Progenitor cell of endocrine pancreas (in vitro differentiated cells): Measurements from ENCODE around the gene USP30. TPM values are rescaled to one million over a fixed set of nuclear protein-coding genes. Genes with fewer than 3 reads are reported as not detected.
"Not testable (repeated sequence)": the region's sequence is repeated elsewhere in the genome, so short reads cannot be mapped to it uniquely, and the experiment has no call there.

Experiments used
- DNase-seq: peaks from one replicate; pipeline ENCODE4 v3.0.0; 2021; ENCODE audit warnings: low spot score; ENCODE audit not compliant: unreplicated experiment
- H3K27ac Mint-ChIP-seq: 2 replicates; pipeline ENCODE4 v1.8.0; 2021; ENCODE audit warnings: mild to moderate bottlenecking, moderate library complexity, mixed read lengths
- H3K27me3 Mint-ChIP-seq: 2 replicates; pipeline ENCODE4 v1.8.0; 2021; ENCODE audit warnings: mixed read lengths
- H3K36me3 Mint-ChIP-seq: 2 replicates; pipeline ENCODE4 v1.8.0; 2022; ENCODE audit warnings: mixed read lengths; ENCODE audit not compliant: insufficient read depth
- H3K4me1 Mint-ChIP-seq: 2 replicates; pipeline ENCODE4 v1.8.0; 2021; ENCODE audit warnings: low read depth, mixed read lengths
- H3K4me3 Mint-ChIP-seq: 2 replicates; pipeline ENCODE4 v1.8.0; 2021; ENCODE audit warnings: low read depth, mild to moderate bottlenecking, moderate library complexity, mixed read lengths
- H3K9me3 Mint-ChIP-seq: 2 replicates; pipeline ENCODE4 v1.8.0; 2021; ENCODE audit warnings: low read depth, mixed read lengths
- total RNA-seq: library from RNA; stranded (reverse); gene quantifications from 2 replicates; pipeline ENCODE4 v1.2.1, GENCODE V29; 2021
- TF ChIP-seq, protein P1 (sequence below): fragments of 200-600 bp; sonication (generic); IDR thresholded peaks from one replicate; pipeline ENCODE4 v1.5.0; 2021; ENCODE audit warnings: antibody characterized with exemption, mild to moderate bottlenecking; ENCODE audit not compliant: unreplicated experiment

USP30 gene
- total RNA-seq, 1 donor from 2014 or later = 23.0 TPM

DNA sequence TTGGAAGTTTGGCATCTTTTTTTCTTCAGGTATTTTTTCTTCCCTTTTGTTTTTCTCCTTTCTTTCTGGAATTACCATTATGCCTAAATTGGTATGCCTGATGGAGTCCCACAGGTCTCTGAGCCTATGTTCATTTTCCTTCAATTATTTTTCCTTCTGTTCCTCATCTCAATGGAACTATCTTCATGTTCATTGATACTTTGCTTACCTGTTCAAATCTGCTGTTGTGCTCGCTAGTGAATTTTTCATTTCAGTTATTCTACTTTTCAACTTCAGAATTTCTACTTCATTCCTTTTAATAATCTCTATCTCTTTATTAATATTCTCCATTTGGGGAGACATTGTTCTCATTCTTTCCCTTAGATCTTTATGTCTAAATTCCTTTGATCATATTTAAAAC is 15.4 kb upstream of the USP30 start:
- no peak for DNase-seq
- Mint-ChIP-seq H3K4me1 (no peaks in the 10 kb centered on the region), H3K9me3 (no peaks in the 10 kb centered on the region), H3K4me3 (no peak overlapping the region), H3K36me3 (no peaks in the 10 kb centered on the region), H3K27me3 (peaks cover 6% of the 10 kb centered on the region), H3K27ac (no peak overlapping the region)
- TF ChIP-seq, protein P1, sequence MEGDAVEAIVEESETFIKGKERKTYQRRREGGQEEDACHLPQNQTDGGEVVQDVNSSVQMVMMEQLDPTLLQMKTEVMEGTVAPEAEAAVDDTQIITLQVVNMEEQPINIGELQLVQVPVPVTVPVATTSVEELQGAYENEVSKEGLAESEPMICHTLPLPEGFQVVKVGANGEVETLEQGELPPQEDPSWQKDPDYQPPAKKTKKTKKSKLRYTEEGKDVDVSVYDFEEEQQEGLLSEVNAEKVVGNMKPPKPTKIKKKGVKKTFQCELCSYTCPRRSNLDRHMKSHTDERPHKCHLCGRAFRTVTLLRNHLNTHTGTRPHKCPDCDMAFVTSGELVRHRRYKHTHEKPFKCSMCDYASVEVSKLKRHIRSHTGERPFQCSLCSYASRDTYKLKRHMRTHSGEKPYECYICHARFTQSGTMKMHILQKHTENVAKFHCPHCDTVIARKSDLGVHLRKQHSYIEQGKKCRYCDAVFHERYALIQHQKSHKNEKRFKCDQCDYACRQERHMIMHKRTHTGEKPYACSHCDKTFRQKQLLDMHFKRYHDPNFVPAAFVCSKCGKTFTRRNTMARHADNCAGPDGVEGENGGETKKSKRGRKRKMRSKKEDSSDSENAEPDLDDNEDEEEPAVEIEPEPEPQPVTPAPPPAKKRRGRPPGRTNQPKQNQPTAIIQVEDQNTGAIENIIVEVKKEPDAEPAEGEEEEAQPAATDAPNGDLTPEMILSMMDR = no peak

DNA sequence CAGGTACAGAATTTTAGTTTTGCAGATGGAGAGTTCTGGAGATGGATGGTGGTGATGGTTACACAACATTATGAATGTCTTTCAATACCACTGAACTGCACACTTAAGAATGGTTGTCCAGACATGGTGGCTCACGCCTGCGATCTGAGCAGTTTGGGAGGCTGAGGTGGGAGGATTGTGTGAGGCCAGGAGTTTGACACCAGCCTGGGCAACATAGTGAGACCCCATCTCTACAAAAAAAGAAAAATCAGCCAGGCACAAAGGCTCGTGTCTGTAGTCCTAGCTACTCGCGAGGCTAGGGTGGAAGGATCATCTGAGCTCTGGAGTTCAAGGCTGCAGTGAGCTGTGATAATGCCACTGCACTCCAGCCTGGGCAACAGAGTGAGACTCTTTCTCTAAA is 8.1 kb upstream of the USP30 start:
- TF ChIP-seq, protein P1 = no peak
- Mint-ChIP-seq H3K27me3 (peaks cover 25% of the 10 kb centered on the region), H3K4me3 (no peak overlapping the region), H3K4me1 (peaks cover 2% of the 10 kb centered on the region), H3K9me3 (no peaks in the 10 kb centered on the region), H3K36me3 (no peaks in the 10 kb centered on the region), H3K27ac (no peak overlapping the region)
- DNase-seq = no peak

DNA sequence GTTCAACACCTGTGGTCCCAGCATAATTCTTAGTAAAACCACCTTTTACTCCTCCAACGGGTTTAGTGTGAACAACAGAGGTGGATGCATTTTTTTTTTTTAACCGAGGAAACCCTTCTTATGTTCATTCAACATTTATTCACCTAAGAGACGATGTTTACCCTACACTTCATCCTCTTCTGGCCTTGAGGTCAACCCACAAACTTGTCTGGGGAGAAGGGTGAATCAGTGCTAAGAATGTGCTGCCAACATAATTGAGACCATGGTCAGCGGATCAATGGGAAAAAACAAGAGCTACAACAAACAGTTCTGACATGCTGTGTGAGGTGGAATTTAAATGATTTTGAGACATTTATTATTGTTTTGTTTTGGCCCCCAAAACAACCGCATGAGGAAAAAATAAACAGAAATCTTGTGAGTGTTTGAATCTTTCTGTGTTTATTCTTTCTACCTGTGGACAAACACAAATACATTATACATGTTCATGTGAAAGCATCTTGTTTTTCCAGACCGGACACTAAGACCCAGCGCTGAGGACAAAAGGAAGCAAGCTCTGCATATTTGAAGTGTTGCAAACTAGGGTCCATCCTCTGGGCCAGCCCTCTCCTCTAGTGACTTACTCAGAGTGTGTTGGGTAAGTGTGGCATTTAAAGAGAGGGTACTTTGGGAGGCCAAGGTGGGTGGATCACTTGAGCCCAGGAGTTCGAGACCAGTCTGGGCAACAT is 5.1 kb upstream of the USP30 start:
- H3K4me1 Mint-ChIP-seq = peaks cover 5% of the 10 kb centered on the region
- no peaks in the 10 kb centered on the region for H3K9me3 Mint-ChIP-seq
- peaks cover 25% of the 10 kb centered on the region for H3K27me3 Mint-ChIP-seq
- no peaks in the 10 kb centered on the region for H3K36me3 Mint-ChIP-seq
- no peak for DNase-seq
- H3K4me3 Mint-ChIP-seq = no peak overlapping the region
- TF ChIP-seq, protein P1 = no peak
- H3K27ac Mint-ChIP-seq = no peak overlapping the region

DNA sequence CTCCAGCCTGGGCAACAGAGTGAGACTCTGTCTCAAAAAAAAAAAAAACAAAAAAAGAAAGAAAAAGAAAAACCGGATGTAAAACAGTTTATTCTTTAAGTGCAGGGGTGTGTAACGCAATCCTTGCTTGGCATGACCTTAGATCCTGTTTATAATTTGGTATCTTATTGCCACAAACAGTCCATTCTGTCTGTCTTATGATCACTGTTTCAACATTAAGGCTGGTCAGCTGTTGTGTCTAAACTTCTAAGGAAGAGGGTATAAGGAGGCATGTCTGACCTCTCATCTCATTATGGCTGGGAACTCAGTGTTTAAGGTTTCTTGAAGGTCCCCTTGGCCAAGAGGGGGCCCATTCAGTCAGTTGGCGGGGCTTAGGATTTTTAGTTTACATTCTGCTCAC is 3.7 kb upstream of the USP30 start:
- H3K4me3 Mint-ChIP-seq, DNase-seq, H3K27ac Mint-ChIP-seq, H3K36me3 Mint-ChIP-seq, H3K9me3 Mint-ChIP-seq: not testable (repeated sequence)
- Mint-ChIP-seq H3K27me3 (peaks cover 11% of the 10 kb centered on the region), H3K4me1 (peaks cover 12% of the 10 kb centered on the region)

DNA sequence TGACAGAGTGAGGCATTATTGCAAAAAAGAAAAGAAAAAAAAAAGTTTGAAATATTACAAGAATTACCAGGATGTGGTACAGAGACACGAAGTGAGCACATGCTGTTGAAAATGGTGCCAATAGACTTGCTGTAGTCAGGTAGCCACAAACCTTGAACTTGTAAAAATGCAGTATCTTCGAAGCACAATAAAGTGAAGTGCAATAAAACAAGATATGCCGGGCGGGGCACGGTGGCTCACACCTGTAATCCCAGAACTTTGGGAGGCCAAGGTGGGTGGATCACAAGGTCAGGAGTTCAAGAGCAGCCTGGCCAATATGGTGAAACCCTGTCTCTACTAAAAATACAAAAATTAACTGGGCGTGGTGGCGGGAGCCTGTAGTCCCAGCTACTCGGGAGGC is 2.6 kb upstream of the USP30 start:
- DNase-seq = not testable (repeated sequence)

DNA sequence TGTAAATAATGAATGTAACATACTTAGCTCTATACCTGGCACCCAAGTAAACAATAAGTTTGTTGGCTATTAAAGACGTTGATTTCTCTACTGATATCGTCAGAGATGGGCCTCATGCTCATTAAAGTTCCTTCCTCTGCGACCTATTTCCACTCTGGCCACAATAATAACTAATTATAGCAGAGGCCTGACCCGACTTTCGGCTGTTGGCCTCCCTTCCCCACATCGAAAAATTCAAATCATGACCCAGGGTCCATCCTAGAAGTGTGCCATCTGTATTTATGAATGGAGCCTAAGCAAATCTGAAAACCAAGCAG is 321 bp upstream of the USP30 start:
- peaks cover 4% of the 10 kb centered on the region for H3K36me3 Mint-ChIP-seq
- TF ChIP-seq, protein P1 = no peak
- DNase-seq = no peak
- H3K4me3 Mint-ChIP-seq = peak overlapping the region; percentile 96
- H3K27me3 Mint-ChIP-seq = peaks cover 3% of the 10 kb centered on the region
- H3K27ac Mint-ChIP-seq = peak overlapping the region; percentile 96
- H3K9me3 Mint-ChIP-seq = no peaks in the 10 kb centered on the region
- peaks cover 14% of the 10 kb centered on the region for H3K4me1 Mint-ChIP-seq

More for the DNA sequence above, 2.6 kb upstream of the USP30 start:
- H3K27ac Mint-ChIP-seq, H3K4me3 Mint-ChIP-seq, H3K27me3 Mint-ChIP-seq, H3K36me3 Mint-ChIP-seq, H3K9me3 Mint-ChIP-seq: not testable (repeated sequence)
- peaks cover 14% of the 10 kb centered on the region for H3K4me1 Mint-ChIP-seq
